ENCODE results near the gene EPB41L4B. TPM values are rescaled to one million over a fixed set of nuclear protein-coding genes. Genes with fewer than 3 reads are reported as not detected.

EPB41L4B gene
- total and polyA plus RNA-seq, 2 of the 13 experiments (the other 11 are each of a cell fraction or from before 2014, with no cell fraction given), result 17.6 to 22.1 TPM

DNA sequence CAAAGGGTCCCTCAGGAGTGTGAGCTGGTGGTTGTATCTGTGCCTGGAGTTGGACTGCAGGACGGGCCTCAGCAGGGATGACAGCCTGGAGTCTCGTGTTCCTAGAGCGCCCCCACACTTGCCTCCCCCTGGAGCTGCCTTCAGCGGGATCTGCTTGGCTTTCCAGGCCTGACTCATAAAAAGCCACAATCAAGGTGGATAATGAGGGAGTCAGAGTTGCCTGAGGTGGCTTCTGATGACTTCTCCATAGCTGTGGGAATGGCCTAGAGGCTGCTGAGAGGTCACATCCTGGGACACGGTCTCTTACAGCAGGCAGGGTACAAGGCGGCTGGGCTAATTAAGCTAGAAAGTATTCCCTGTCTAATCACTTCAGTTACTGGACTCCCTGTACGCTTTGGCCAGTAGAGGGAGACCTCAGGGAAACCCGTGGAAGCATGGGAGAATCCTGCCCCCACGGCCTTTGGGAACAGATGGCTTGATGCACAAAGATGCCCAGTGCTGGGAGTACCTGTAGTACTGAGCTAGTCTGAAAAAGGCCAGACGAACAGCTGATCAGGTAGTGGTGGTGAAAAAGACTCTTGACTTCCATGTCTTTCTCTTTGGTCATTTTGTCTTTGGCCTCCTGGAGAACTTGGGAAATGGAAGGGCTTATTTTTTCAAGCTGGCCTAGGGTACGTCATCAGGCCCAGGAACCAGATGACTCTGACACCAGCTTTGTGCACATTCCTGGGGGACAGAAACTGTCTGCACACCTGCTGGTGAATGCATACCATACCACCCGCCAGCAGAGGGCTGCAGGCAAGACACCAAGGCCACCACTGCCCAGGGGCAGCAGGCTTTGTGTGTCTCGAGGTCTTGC lies 137.7 kb downstream of the EPB41L4B start (continued):
- TF ChIP-seq, protein P1, sequence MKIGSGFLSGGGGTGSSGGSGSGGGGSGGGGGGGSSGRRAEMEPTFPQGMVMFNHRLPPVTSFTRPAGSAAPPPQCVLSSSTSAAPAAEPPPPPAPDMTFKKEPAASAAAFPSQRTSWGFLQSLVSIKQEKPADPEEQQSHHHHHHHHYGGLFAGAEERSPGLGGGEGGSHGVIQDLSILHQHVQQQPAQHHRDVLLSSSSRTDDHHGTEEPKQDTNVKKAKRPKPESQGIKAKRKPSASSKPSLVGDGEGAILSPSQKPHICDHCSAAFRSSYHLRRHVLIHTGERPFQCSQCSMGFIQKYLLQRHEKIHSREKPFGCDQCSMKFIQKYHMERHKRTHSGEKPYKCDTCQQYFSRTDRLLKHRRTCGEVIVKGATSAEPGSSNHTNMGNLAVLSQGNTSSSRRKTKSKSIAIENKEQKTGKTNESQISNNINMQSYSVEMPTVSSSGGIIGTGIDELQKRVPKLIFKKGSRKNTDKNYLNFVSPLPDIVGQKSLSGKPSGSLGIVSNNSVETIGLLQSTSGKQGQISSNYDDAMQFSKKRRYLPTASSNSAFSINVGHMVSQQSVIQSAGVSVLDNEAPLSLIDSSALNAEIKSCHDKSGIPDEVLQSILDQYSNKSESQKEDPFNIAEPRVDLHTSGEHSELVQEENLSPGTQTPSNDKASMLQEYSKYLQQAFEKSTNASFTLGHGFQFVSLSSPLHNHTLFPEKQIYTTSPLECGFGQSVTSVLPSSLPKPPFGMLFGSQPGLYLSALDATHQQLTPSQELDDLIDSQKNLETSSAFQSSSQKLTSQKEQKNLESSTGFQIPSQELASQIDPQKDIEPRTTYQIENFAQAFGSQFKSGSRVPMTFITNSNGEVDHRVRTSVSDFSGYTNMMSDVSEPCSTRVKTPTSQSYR (CRISPR knock-in tag; IDR thresholded peaks at IDR 0.05; ENCODE audit: borderline replicate concordance), result 0 out of 2 replicates have a peak, but pooled peaks have one; percentile 7
- 0 out of 2 replicates have a peak, but pooled peaks have one; percentile 27 for TF ChIP-seq ZNF543 (CRISPR knock-in tag; IDR thresholded peaks at IDR 0.05)
- TF ChIP-seq STAG1 (CRISPR knock-in tag; IDR thresholded peaks at IDR 0.05), result peak; percentile 81
- TF ChIP-seq, protein P2, sequence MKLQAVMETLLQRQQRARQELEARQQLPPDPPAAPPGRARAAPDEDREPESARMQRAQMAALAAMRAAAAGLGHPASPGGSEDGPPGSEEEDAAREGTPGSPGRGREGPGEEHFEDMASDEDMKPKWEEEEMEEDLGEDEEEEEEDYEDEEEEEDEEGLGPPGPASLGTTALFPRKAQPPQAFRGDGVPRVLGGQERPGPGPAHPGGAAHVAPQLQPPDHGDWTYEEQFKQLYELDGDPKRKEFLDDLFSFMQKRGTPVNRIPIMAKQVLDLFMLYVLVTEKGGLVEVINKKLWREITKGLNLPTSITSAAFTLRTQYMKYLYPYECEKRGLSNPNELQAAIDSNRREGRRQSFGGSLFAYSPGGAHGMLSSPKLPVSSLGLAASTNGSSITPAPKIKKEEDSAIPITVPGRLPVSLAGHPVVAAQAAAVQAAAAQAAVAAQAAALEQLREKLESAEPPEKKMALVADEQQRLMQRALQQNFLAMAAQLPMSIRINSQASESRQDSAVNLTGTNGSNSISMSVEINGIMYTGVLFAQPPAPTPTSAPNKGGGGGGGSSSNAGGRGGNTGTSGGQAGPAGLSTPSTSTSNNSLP (IDR thresholded peaks at IDR 0.05; ENCODE audit: low read depth, low read length), result 0 out of 2 replicates have a peak, but pooled peaks have one; percentile 5
- TF ChIP-seq, protein P3, sequence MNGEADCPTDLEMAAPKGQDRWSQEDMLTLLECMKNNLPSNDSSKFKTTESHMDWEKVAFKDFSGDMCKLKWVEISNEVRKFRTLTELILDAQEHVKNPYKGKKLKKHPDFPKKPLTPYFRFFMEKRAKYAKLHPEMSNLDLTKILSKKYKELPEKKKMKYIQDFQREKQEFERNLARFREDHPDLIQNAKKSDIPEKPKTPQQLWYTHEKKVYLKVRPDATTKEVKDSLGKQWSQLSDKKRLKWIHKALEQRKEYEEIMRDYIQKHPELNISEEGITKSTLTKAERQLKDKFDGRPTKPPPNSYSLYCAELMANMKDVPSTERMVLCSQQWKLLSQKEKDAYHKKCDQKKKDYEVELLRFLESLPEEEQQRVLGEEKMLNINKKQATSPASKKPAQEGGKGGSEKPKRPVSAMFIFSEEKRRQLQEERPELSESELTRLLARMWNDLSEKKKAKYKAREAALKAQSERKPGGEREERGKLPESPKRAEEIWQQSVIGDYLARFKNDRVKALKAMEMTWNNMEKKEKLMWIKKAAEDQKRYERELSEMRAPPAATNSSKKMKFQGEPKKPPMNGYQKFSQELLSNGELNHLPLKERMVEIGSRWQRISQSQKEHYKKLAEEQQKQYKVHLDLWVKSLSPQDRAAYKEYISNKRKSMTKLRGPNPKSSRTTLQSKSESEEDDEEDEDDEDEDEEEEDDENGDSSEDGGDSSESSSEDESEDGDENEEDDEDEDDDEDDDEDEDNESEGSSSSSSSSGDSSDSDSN (CRISPR knock-in tag; IDR thresholded peaks at IDR 0.05), result peak; percentile 57
- TF ChIP-seq, protein P4, sequence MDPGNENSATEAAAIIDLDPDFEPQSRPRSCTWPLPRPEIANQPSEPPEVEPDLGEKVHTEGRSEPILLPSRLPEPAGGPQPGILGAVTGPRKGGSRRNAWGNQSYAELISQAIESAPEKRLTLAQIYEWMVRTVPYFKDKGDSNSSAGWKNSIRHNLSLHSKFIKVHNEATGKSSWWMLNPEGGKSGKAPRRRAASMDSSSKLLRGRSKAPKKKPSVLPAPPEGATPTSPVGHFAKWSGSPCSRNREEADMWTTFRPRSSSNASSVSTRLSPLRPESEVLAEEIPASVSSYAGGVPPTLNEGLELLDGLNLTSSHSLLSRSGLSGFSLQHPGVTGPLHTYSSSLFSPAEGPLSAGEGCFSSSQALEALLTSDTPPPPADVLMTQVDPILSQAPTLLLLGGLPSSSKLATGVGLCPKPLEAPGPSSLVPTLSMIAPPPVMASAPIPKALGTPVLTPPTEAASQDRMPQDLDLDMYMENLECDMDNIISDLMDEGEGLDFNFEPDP (CRISPR knock-in tag; conservative IDR thresholded peaks at IDR 0.05), result 0 out of 2 replicates have a peak, but pooled peaks have one; percentile 45
- TF ChIP-seq ZBTB7A (CRISPR knock-in tag; IDR thresholded peaks at IDR 0.05), result no peak
- TF ChIP-seq, protein P5, sequence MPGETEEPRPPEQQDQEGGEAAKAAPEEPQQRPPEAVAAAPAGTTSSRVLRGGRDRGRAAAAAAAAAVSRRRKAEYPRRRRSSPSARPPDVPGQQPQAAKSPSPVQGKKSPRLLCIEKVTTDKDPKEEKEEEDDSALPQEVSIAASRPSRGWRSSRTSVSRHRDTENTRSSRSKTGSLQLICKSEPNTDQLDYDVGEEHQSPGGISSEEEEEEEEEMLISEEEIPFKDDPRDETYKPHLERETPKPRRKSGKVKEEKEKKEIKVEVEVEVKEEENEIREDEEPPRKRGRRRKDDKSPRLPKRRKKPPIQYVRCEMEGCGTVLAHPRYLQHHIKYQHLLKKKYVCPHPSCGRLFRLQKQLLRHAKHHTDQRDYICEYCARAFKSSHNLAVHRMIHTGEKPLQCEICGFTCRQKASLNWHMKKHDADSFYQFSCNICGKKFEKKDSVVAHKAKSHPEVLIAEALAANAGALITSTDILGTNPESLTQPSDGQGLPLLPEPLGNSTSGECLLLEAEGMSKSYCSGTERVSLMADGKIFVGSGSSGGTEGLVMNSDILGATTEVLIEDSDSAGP (CRISPR knock-in tag; IDR thresholded peaks at IDR 0.05; ENCODE audit: borderline replicate concordance), result peak; percentile 62; the same call in 1 of the 2 replicates
- TF ChIP-seq, protein P6, sequence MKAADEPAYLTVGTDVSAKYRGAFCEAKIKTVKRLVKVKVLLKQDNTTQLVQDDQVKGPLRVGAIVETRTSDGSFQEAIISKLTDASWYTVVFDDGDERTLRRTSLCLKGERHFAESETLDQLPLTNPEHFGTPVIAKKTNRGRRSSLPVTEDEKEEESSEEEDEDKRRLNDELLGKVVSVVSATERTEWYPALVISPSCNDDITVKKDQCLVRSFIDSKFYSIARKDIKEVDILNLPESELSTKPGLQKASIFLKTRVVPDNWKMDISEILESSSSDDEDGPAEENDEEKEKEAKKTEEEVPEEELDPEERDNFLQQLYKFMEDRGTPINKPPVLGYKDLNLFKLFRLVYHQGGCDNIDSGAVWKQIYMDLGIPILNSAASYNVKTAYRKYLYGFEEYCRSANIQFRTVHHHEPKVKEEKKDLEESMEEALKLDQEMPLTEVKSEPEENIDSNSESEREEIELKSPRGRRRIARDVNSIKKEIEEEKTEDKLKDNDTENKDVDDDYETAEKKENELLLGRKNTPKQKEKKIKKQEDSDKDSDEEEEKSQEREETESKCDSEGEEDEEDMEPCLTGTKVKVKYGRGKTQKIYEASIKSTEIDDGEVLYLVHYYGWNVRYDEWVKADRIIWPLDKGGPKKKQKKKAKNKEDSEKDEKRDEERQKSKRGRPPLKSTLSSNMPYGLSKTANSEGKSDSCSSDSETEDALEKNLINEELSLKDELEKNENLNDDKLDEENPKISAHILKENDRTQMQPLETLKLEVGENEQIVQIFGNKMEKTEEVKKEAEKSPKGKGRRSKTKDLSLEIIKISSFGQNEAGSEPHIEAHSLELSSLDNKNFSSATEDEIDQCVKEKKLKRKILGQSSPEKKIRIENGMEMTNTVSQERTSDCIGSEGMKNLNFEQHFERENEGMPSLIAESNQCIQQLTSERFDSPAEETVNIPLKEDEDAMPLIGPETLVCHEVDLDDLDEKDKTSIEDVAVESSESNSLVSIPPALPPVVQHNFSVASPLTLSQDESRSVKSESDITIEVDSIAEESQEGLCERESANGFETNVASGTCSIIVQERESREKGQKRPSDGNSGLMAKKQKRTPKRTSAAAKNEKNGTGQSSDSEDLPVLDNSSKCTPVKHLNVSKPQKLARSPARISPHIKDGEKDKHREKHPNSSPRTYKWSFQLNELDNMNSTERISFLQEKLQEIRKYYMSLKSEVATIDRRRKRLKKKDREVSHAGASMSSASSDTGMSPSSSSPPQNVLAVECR (CRISPR knock-in tag; IDR thresholded peaks at IDR 0.05; ENCODE audit: borderline replicate concordance), result peak; percentile 19

Measured in HepG2 (cell line).